Prostate gland (tissue), 2 donors: ENCODE data around the gene TGM2.

Experiments
- CTCF ChIP-seq, 4 experiments: fragments of 200-600 bp in 2 of 4; fragments of 450-650 bp in 2 of 4; sonication (generic) in 2 of 4; IDR thresholded peaks; 1 replicate in 3 of 4; 2 replicates in 1 of 4; pipeline ENCODE4 v1.5.1; 2016 to 2019; ENCODE audit warnings: antibody characterized with exemption in 4 of 4, mild to moderate bottlenecking in 2 of 4, moderate library complexity in 2 of 4
- POLR2A ChIP-seq: fragments of 450-650 bp; IDR thresholded peaks from one replicate; pipeline ENCODE4 v1.6.1; 2016; ENCODE audit warnings: antibody characterized with exemption, mild to moderate bottlenecking
- POLR2AphosphoS5 ChIP-seq: sonication (generic); formaldehyde crosslinking; IDR thresholded peaks from one replicate; pipeline ENCODE4 v1.6.1; 2017; ENCODE audit warnings: antibody characterized with exemption

- TF ChIP-seq CTCF (IDR thresholded peaks at IDR 0.05) (no peak), POLR2A (no peak), POLR2AphosphoS5 (no peak)
Observed at GRCh38 chr20:38111366-38112232, 53.5 kb downstream of the TGM2 start.
